ENCODE results near the gene DCAF12L2. TPM values are rescaled to one million over a fixed set of nuclear protein-coding genes. Genes with fewer than 3 reads are reported as not detected.

DCAF12L2 gene
- total RNA-seq = not detected in 2 replicates

GRCh38 chrX:126165721-126166461 lies at the start of gene DCAF12L2:
Gene DCAF12L2, minus strand, starts transcription at chrX:126166289. Its CDS starts 365 bp downstream, at chrX:126165924.

Data from myometrial cell (primary cell).